MCF 10A (cell line): Measurements from ENCODE around the gene STPG1. TPM values are rescaled to one million over a fixed set of nuclear protein-coding genes. Genes with fewer than 3 reads are reported as not detected.
A peak's percentile ranks its signal among the peaks of the same experiment; 100 is the strongest.

Experiments used
- BruUV-seq: library from RNA; stranded (reverse); fragments of 400-500 nt; replicated peaks from 2 replicates; lab custom pipeline; 2021; lab: Mats Ljungman, UMichigan
- CTCF ChIA-PET: fragments of 300-600 bp; sonication (Branson Sonifier 250); formaldehyde crosslinking; extraction: SDS; loops from one replicate; lab custom pipeline; 2021; ENCODE audit warnings: antibody characterized with exemption, inconsistent platforms; lab: Yijun Ruan, JAX
- POLR2A ChIA-PET: fragments of 300-600, 350-650 bp; sonication (Branson Sonifier 250); formaldehyde crosslinking; extraction: SDS; loops from one replicate; lab custom pipeline; 2020; ENCODE audit warnings: antibody characterized with exemption, inconsistent platforms; lab: Yijun Ruan, JAX
- DNase-seq: peaks from one replicate; pipeline ENCODE4 v3.0.0-alpha.2; 2018; ENCODE audit not compliant: unreplicated experiment
- H3K27ac Mint-ChIP-seq: one replicate; pipeline ENCODE4 v1.8.0; 2022; ENCODE audit warnings: mild to moderate bottlenecking, low read depth, mixed read lengths; ENCODE audit not compliant: unreplicated experiment
- H3K27me3 Mint-ChIP-seq: one replicate; pipeline ENCODE4 v1.8.0; 2022; ENCODE audit warnings: mixed read lengths; ENCODE audit not compliant: insufficient read depth, unreplicated experiment
- H3K36me3 Mint-ChIP-seq: one replicate; pipeline ENCODE4 v1.8.0; 2022; ENCODE audit warnings: mild to moderate bottlenecking, moderate library complexity, mixed read lengths; ENCODE audit not compliant: insufficient read depth, unreplicated experiment
- H3K4me1 Mint-ChIP-seq: one replicate; pipeline ENCODE4 v1.8.0; 2022; ENCODE audit warnings: mixed read lengths; ENCODE audit not compliant: insufficient read depth, unreplicated experiment
- H3K4me3 Mint-ChIP-seq: one replicate; pipeline ENCODE4 v1.8.0; 2022; ENCODE audit warnings: mild to moderate bottlenecking, moderate library complexity, mixed read lengths; ENCODE audit not compliant: unreplicated experiment
- H3K9me3 Mint-ChIP-seq: one replicate; pipeline ENCODE4 v1.8.0; 2022; ENCODE audit warnings: mixed read lengths; ENCODE audit not compliant: unreplicated experiment
- intact Hi-C: fragments of 100-400 bp; cut with micrococcal nuclease; formaldehyde crosslinking; loops from 2 replicates; pipeline ENCODE4 v1.14.1; 2022
- total RNA-seq: library from RNA; stranded (reverse); gene quantifications from 2 replicates; pipeline ENCODE4 v1.2.3, GENCODE V29; 2022
- TF ChIP-seq, protein P1 (sequence below): fragments of 200-600 bp; IDR thresholded peaks from one replicate; pipeline ENCODE4 v1.8.0; 2022; ENCODE audit warnings: antibody characterized with exemption, mild to moderate bottlenecking; ENCODE audit not compliant: unreplicated experiment

STPG1 gene
- total RNA-seq, 1 experiment from 2014 or later, result 19.7 TPM

DNA sequence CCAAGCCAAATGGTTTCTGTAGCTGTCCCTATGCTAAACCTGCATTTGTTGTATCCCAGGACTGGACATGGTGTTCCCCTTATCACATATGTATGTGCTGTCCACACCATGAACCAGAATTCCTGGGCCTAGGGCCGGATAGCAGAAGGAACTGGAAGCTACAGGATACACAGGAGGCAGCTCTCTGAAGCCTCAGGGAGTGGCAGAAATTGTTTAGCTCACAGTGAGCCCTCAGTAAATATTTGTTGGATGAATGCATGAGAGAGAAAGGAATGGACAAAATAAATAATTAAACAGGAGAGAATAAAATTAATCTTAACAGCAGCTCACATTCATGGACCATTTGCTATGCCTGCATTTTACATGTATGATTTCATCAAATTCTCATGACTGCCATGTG, 4.1 kb upstream of the STPG1 start:
- Mint-ChIP-seq H3K4me3 (peak overlapping the region; percentile 93), H3K27ac (peak overlapping the region; percentile 98), H3K36me3 (peaks cover 35% of the 10 kb centered on the region), H3K27me3 (no peaks in the 10 kb centered on the region), H3K9me3 (no peaks in the 10 kb centered on the region), H3K4me1 (peaks cover 33% of the 10 kb centered on the region)
- TF ChIP-seq, protein P1, sequence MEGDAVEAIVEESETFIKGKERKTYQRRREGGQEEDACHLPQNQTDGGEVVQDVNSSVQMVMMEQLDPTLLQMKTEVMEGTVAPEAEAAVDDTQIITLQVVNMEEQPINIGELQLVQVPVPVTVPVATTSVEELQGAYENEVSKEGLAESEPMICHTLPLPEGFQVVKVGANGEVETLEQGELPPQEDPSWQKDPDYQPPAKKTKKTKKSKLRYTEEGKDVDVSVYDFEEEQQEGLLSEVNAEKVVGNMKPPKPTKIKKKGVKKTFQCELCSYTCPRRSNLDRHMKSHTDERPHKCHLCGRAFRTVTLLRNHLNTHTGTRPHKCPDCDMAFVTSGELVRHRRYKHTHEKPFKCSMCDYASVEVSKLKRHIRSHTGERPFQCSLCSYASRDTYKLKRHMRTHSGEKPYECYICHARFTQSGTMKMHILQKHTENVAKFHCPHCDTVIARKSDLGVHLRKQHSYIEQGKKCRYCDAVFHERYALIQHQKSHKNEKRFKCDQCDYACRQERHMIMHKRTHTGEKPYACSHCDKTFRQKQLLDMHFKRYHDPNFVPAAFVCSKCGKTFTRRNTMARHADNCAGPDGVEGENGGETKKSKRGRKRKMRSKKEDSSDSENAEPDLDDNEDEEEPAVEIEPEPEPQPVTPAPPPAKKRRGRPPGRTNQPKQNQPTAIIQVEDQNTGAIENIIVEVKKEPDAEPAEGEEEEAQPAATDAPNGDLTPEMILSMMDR, result no peak
- ChIA-PET POLR2A (interaction anchor here (0.6 to 8.3 kb wide), 24 partner anchors 9 to 1019 kb away, joined by 3 to 66 read pairs (median 5); partner anchors contain the start of genes CLIC4, GRHL3, PNRC2 and RCAN3), CTCF (interaction anchor here (0.6 to 1.8 kb wide), 9 partner anchors 27 to 562 kb away, joined by 3 to 17 read pairs (median 4); no protein-coding TSS in a partner anchor)
- no TSS peak for BruUV-seq
- intact Hi-C loops, result loop anchor here (2.0 to 5.0 kb wide), 3 partner anchors 85 to 220 kb away; partner anchors contain the start of gene RCAN3
- DNase-seq, result peak; percentile 18

DNA sequence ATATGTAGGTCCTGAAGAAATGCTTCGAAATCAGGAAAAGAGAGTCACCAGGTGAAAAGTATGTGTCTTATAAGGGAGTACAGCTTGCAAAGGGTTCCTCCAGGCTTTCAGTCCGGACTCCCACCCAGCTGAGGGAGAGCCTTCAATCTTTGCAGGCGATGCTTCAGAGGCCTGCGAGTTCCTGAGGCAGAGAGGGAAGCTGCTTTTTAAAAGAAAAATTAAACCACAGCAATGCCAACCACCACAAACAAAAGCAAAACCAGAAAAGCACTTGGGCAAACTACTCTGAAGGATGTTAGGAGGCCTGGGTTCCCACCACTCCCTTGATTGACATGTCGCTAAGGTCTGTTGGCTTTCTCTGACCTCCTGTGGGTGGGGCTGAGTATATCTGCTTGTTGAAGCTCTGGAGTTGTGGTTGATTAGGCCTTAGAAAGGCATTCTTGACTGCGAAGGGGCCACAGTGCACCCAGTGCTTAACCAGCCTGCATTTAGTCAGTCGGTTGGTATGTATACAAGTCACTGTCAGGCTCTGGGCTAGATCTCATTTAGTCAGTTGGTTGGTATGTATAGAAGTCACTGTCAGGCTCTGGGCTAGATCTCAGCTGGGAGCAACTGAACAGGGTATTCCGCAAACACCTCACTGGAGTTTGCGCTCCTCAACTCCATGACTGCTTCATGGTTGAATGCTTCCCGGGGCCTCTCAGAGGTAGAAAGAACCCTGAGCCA, 3.2 kb upstream of the STPG1 start:
- intact Hi-C loops, result loop anchor here (2.0 to 5.0 kb wide), 3 partner anchors 85 to 220 kb away; partner anchors contain the start of gene RCAN3
- ChIA-PET POLR2A (interaction anchor here (0.6 to 8.3 kb wide), 28 partner anchors 8 to 823 kb away, joined by 3 to 66 read pairs (median 4); partner anchors contain the start of genes CLIC4, GRHL3, PNRC2 and RCAN3), CTCF (interaction anchor here (0.5 to 2.1 kb wide), 9 partner anchors 9 to 563 kb away, joined by 3 to 17 read pairs (median 5); no protein-coding TSS in a partner anchor)
- TF ChIP-seq, protein P1, result no peak
- peak overlapping the region; percentile 98 for H3K27ac Mint-ChIP-seq
- peaks cover 26% of the 10 kb centered on the region for H3K36me3 Mint-ChIP-seq
- DNase-seq, result peak; percentile 69
- no peaks in the 10 kb centered on the region for H3K27me3 Mint-ChIP-seq
- H3K4me1 Mint-ChIP-seq, result peaks cover 42% of the 10 kb centered on the region
- no TSS peak for BruUV-seq
- H3K9me3 Mint-ChIP-seq, result no peaks in the 10 kb centered on the region
- peak overlapping the region; percentile 93 for H3K4me3 Mint-ChIP-seq

DNA sequence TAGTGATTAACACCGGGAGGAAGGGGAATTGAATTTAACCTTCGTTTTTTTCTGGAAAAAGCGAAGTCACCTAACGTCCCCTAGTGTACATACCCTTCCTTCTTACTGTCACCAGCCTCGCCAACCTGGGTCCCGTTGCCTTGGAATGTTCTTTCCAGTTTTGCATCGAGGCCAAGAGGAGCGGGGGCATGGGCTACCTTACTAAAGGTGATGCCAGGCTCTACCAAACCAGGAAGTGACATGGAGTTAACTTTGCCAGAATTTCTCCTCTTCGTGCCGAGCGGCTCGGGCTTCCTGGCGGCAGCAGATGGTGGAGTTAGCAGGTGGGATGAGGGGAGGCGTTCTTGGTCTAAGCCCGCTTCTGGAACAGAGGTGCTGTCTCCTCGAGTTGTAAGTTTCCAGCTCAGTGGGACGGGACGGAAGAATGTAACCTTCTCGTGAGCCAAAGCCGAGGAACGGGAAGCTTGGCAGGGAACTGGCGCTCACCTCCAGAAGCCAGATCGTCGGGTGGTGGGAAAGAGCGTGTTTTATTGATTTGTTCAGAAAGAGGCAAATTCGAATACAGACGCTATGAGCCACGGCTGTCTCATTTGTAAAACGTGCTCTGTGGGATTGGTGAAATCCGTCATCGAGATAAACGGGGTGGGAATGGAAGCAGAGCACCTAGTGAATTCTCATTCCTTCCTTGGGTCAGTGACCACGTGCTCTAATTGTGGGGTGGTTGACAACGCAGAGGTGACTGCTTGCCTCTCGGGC, 2.5 kb upstream of the STPG1 start:
- H3K27me3 Mint-ChIP-seq, result no peaks in the 10 kb centered on the region
- DNase-seq, result peak; percentile 47
- TSS peak; percentile 39 for BruUV-seq
- peak overlapping the region; percentile 93 for H3K4me3 Mint-ChIP-seq
- TF ChIP-seq, protein P1, result no peak
- H3K27ac Mint-ChIP-seq, result peak overlapping the region; percentile 98
- POLR2A ChIA-PET, result interaction anchor here (0.6 to 8.3 kb wide), 32 partner anchors 7 to 823 kb away, joined by 3 to 66 read pairs (median 5); partner anchors contain the start of genes CLIC4, GRHL3, IL22RA1 and RCAN3
- no peaks in the 10 kb centered on the region for H3K9me3 Mint-ChIP-seq
- intact Hi-C loops, result loop anchor here (2.0 to 5.0 kb wide), 3 partner anchors 86 to 221 kb away; partner anchors contain the start of gene RCAN3
- CTCF ChIA-PET, result interaction anchor here (0.6 to 2.1 kb wide), 18 partner anchors 9 to 813 kb away, joined by 3 to 17 read pairs (median 4); no protein-coding TSS in a partner anchor
- H3K36me3 Mint-ChIP-seq, result peaks cover 19% of the 10 kb centered on the region
- peaks cover 45% of the 10 kb centered on the region for H3K4me1 Mint-ChIP-seq
